Amniotic stem cell (primary cell): ENCODE data around the gene QDPR.

Experiments
- DNase-seq: peaks from one replicate; lab custom pipeline; 2025; lab: John Stamatoyannopoulos, UW

QDPR gene

GRCh38 chr4:17528551-17529165 is 16.8 kb upstream of the QDPR start:
- DNase-seq: no peak

GRCh38 chr4:17526695-17527477 is 15.0 kb upstream of the QDPR start:
- no peak for DNase-seq

- DNase-seq: no peak
Measured at GRCh38 chr4:17523662-17524061, 11.8 kb upstream of the QDPR start.

GRCh38 chr4:17521595-17521994 is 9.7 kb upstream of the QDPR start:
- DNase-seq: no peak

- DNase-seq: no peak
Measured at GRCh38 chr4:17517664-17518063, 5.8 kb upstream of the QDPR start.

GRCh38 chr4:17516980-17517379 is 5.1 kb upstream of the QDPR start:
- no peak for DNase-seq

- DNase-seq: no peak
Measured at GRCh38 chr4:17515445-17516407, 3.8 kb upstream of the QDPR start.

GRCh38 chr4:17514865-17515264 is 3.0 kb upstream of the QDPR start, which contains the start of gene CLRN2:
TSS of gene CLRN2 (plus strand) at chr4:17515165. CDS start at chr4:17515267, 102 bp downstream.
- no peak for DNase-seq

GRCh38 chr4:17512973-17513665 is 1.2 kb upstream of the QDPR start:
- no peak for DNase-seq

GRCh38 chr4:17511509-17511949 is 361 bp downstream of the QDPR start:
- DNase-seq: no peak

GRCh38 chr4:17511051-17511450 is 839 bp downstream of the QDPR start:
- DNase-seq: no peak

GRCh38 chr4:17510582-17510981 is 1.3 kb downstream of the QDPR start:
- DNase-seq: no peak

GRCh38 chr4:17504081-17504480 is 7.8 kb downstream of the QDPR start:
- no peak for DNase-seq

GRCh38 chr4:17502756-17503155 is 9.1 kb downstream of the QDPR start:
- DNase-seq: no peak

GRCh38 chr4:17500574-17500973 is 11.3 kb downstream of the QDPR start:
- DNase-seq: no peak

GRCh38 chr4:17497890-17498523 is 13.9 kb downstream of the QDPR start:
- DNase-seq: no peak

GRCh38 chr4:17494258-17495190 is 17.4 kb downstream of the QDPR start:
- DNase-seq: no peak

GRCh38 chr4:17493619-17494018 is 18.3 kb downstream of the QDPR start:
- no peak for DNase-seq

- DNase-seq: no peak
Measured at GRCh38 chr4:17492876-17493275, 19.0 kb downstream of the QDPR start.

GRCh38 chr4:17492058-17492741 is 19.7 kb downstream of the QDPR start:
- no peak for DNase-seq
